NAMALWA (cell line): ENCODE data around the gene NCOR1.
"Not testable (repeated sequence)": the region's sequence is repeated elsewhere in the genome, so short reads cannot be mapped to it uniquely, and the experiment has no call there.

Source experiments
- DNase-seq: peaks from one replicate; pipeline ENCODE4 v3.0.0-alpha.2; 2015; ENCODE audit warnings: low spot score

NCOR1 gene

GRCh38 chr17:16215273-16215964 lies at the start of gene NCOR1:
NCOR1 (minus strand) TSS chr17:16215534; CDS start chr17:16194569, 20,965 bp downstream.
- DNase-seq: peak; percentile 85

GRCh38 chr17:16262201-16262600 lies 46.9 kb upstream of the NCOR1 start:
- DNase-seq: no peak

- no peak for DNase-seq
Measured at GRCh38 chr17:16261049-16261448, 45.7 kb upstream of the NCOR1 start.

- no peak for DNase-seq
Measured at GRCh38 chr17:16259926-16260325, 44.6 kb upstream of the NCOR1 start.

- no peak for DNase-seq
Measured at GRCh38 chr17:16258901-16259300, 43.6 kb upstream of the NCOR1 start.

GRCh38 chr17:16255481-16255921 lies 40.2 kb upstream of the NCOR1 start:
- no peak for DNase-seq

- no peak for DNase-seq
Measured at GRCh38 chr17:16254773-16255400, 39.6 kb upstream of the NCOR1 start.

GRCh38 chr17:16251556-16251955 lies 36.2 kb upstream of the NCOR1 start:
- no peak for DNase-seq

- DNase-seq: no peak
Measured at GRCh38 chr17:16251043-16251442, 35.7 kb upstream of the NCOR1 start.

- DNase-seq: no peak
Measured at GRCh38 chr17:16250635-16251034, 35.3 kb upstream of the NCOR1 start.

- DNase-seq: no peak
Measured at GRCh38 chr17:16247586-16247984, 32.3 kb upstream of the NCOR1 start.

GRCh38 chr17:16243801-16244567 lies 28.6 kb upstream of the NCOR1 start:
- DNase-seq: no peak

- DNase-seq: no peak
Measured at GRCh38 chr17:16243385-16243784, 28.1 kb upstream of the NCOR1 start.

- DNase-seq: no peak
Measured at GRCh38 chr17:16241906-16242399, 26.6 kb upstream of the NCOR1 start.

- DNase-seq: no peak
Measured at GRCh38 chr17:16239931-16240330, 24.6 kb upstream of the NCOR1 start.

GRCh38 chr17:16232391-16232790 lies 17.1 kb upstream of the NCOR1 start:
- DNase-seq: no peak

GRCh38 chr17:16229912-16230561 lies 14.7 kb upstream of the NCOR1 start:
- not testable (repeated sequence) for DNase-seq

- no peak for DNase-seq
Measured at GRCh38 chr17:16222406-16222805, 7.1 kb upstream of the NCOR1 start.

- peak; percentile 78 for DNase-seq
Measured at GRCh38 chr17:16217002-16217635, 1.8 kb upstream of the NCOR1 start, which contains the start of gene PIGL. PIGL (plus strand) TSS chr17:16217210; CDS start chr17:16217227, 17 bp downstream.

GRCh38 chr17:16216341-16217001 lies 1.1 kb upstream of the NCOR1 start:
- DNase-seq: not testable (repeated sequence)

GRCh38 chr17:16215965-16216316 lies 607 bp upstream of the NCOR1 start:
- peak; percentile 53 for DNase-seq
